ENCODE measurements around the gene VEPH1.

VEPH1 gene

GRCh38 chr3:157423337-157423736, 79.9 kb downstream of the VEPH1 start:
- DNase-seq, result no peak

GRCh38 chr3:157420606-157421130, 82.5 kb downstream of the VEPH1 start:
- no peak for DNase-seq

- no peak for DNase-seq
Observed at GRCh38 chr3:157418104-157418503, 85.1 kb downstream of the VEPH1 start.

DNA sequence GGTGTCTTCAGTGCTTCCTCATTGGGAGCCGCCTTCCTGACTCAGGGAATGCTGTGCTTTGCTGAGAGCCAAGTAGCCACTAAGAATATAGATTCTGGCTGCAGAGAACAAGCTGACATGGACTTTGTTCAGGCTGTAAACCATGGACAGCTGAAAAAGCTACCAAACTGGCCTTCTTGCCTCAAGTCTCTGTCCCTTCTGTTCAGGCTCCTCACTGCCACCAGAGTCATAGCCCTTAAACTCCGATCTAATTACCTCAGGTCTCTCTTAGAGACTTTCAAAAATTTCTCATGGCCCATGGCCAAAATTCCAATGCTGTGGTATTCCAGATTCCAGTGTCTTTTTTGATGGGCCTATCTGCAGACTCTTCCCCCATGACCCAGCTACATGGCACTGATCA, 86.0 kb downstream of the VEPH1 start:
- DNase-seq, result no peak

- DNase-seq, result no peak
Observed at GRCh38 chr3:157416347-157417087, 86.7 kb downstream of the VEPH1 start.

DNA sequence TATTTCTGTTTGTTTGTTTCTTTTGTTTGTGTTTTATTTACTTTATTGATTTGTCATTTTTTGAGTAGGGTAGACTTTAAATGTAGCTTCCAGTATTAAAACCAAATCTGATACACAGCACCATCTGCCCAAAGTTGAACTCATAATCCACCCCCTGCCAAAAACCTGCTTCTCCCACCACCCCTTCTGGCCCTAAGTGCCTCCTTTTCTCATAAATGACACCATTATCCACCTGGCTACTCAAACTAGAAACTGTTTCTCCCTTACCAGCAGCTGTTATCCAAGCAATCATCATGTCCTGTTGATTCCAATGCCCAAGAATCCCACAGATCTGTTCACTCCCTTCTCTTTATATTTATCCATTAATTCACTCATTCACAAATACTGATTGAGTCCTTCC, 88.4 kb downstream of the VEPH1 start:
- DNase-seq, result no peak

DNA sequence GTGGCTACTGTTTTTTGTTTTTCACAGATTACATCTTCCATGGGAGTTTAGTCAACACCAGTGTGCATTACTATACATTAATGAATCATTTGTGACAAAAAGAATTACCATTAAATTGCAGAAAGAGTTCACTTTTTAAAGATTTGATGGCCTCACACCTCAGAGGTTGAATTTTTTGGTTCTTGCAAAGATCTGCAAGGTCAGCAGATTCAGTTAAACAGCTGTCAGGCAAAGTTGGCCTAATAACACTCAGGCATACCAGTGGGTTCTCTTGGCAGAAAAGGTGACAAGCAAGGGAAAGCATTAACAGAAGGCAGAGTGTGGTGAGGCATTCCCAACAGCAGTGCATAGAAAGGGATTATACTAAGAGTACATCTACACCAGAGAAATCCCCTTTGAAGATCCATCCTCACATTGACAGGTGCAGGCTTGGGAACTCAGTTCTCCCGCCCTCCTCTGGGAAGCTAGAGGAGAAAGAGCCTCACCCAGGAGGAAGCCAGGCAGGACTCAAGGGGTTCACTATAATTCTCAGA, 90.8 kb downstream of the VEPH1 start:
- no peak for DNase-seq

GRCh38 chr3:157410945-157411344, 92.3 kb downstream of the VEPH1 start:
- DNase-seq, result no peak

- no peak for DNase-seq
Observed at GRCh38 chr3:157409516-157409915, 93.7 kb downstream of the VEPH1 start.

DNA sequence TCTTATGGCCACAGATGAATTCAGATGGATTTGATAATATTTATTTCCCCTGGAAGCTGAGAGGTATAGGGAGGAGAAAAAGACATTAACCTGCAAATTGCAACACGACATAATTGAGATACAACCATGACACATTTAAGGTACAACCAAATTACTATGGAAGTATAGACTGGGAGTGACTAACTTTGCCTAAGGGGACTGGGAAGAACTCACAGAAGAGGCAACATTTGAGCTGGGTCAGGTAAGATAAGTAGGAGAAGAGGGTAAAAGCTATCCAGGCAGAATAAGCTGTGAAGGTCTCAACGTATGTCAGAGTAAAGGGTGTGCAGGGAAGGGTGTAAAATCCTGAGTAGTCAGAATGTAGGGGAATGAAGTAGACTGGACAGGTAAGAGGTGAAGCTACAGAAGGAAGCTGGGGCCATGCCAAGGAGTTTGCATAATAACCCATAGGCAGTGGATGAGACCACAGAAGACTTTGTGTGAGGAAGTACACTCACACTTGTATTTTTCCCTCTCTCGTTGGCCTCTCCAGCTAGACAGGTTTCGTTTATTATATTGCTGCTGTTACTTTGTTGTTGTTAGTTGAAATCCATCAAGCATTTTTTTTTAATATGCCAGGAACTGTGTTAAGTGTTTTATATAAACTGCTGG, 94.6 kb downstream of the VEPH1 start:
- no peak for DNase-seq

- DNase-seq, result no peak
Observed at GRCh38 chr3:157407769-157408168, 95.4 kb downstream of the VEPH1 start.

DNA sequence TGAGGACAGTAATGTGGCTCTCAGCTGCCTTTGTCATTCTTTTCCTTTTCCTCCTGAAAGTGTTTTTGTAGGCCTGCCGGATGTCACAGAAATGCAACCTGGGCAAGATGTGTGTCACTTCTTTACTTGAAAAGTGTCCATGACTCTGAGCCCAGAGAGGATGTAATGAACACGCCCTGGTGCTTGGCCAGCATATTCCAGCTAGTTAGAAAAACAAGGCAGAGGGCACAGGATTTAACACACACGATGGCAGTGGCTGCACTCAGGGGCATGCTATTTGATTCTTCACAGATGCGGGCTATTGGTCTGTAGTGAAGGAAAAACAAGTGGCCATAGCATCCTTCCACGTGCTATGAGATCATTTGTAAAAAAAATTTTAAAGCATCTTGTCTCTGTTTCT, 96.8 kb downstream of the VEPH1 start:
- DNase-seq, result no peak

DNA sequence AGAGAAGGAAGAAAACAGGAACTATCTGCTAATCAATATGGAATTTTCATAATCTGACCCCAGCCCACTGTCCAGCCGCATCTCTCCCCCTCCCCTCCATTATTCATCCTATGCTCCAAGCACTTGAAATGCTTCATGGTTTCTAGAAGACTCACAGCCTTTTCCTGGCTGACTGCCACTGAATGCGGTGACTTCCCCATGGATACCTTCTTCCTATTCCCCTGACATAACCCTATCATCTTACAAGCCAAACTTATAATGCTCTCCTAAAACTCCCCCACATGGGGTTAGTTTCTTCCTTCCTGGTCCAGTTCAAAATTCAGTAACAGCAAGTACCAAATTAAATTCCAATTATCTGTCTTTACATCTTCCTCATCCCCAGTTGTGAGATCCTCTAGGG, 97.8 kb downstream of the VEPH1 start:
- no peak for DNase-seq

DNA sequence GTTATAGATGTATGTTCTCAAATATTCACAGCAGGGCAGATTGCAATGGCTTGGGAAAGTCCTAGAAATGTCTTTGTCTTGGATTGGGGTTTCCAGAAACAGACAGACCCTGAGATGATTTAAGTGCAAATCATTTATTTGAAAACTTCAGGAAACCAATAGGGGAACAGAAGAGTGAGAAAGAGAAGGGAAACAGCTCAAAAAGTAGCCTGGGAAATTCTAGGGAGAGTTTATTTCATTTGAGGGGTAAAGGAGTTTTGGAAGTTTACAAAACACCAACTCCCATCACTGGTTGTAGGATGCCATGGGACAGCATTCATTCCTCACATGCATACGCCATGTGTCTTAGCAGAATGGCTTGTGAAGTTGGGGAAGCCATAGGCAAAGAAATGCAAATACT, 98.8 kb downstream of the VEPH1 start:
- DNase-seq, result no peak

- DNase-seq, result no peak
Observed at GRCh38 chr3:157398598-157398997, 104.6 kb downstream of the VEPH1 start.

DNA sequence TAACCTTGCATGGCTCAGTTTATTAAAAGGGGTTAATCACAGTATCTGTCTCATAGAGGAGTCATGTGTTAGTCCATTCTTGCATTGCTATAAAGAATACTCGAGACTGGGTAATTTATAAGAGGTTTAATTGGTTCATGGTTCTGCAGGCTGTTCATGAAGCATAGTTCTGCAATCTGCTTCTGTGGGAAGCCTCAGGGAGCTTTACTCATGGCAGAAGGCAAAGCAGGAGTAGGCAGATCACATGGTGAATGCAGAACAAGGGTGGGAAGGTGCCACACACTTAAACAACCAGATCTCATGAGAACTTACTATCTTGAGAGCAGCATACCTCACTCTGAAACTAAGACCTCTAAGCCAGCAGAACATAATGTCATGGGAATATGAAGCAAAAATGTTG, 108.8 kb downstream of the VEPH1 start:
- DNase-seq, result no peak

GRCh38 chr3:157393113-157393512, 110.1 kb downstream of the VEPH1 start:
- DNase-seq, result no peak

DNA sequence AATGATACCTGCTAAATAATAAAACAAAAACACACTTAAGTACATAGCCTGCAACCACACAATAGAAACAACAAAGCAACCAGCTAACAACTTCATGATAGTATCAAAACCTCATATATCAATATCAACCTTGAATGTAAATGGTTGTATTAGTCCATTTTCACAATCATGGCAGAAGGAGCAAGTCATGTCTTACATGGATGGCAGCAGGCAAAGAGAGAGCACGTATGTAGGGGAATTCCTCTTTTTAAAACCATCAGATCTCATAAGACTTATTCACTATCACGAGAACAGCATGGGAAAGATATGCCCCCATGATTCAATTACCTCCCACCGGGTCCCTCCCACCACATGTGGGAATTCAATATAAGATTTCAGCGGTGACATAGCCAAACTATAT, 111.1 kb downstream of the VEPH1 start:
- no peak for DNase-seq

GRCh38 chr3:157390713-157391515, 112.3 kb downstream of the VEPH1 start:
- no peak for DNase-seq

GRCh38 chr3:157388976-157389375, 114.2 kb downstream of the VEPH1 start:
- DNase-seq, result no peak

DNA sequence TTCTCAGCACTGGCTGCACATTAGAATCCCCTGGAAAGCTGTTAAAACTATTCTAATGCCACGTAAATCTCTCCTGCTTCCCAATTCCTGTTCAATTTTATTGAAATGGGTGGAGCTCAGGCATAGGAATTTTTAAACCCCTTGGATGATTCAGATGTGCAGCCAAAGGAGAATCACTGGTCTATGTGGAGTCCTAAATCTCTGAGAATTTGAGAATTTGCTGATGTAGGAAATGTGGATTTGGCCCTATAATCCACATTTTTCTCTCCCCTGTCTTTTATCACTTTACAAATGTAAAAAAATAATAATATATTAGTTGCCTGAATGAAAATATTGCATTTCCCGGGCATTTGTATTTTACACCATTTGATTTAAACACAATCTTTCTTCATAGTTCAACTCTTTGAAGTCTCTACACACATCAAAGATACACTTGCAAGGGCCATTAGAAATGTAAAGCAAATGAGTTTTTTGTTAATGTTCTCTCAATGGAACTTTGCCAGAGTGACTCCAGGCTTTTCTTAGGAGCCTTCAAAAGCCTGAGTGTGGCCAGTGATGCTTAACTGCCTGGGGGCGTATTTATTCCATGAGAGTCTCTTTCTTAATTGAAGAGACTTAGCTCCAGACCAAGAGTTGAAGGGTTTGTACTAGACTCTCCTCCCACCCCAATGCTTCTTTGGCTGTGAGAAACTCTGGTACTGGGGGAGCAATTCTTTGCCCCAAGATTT, 115.3 kb downstream of the VEPH1 start:
- DNase-seq, result no peak

DNA sequence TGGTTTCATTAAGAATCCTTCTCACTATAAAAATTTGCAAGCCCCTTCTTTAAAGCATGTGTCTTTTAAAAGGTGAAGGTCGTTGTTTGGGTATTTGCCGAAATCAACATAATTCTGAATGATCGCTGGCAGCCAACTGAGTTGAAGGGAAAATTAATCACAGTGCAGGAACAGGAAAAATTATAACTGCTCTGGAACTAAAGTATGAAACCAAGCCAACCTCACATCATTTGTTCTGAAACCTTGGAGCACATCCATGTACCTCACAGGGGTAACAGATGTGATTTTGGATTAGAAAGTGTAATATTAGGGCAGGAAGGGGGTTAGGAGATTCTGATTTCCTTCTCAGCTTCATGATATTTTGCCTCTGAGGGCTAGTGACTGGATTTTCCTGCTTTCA, 118.7 kb downstream of the VEPH1 start:
- DNase-seq, result no peak

DNA sequence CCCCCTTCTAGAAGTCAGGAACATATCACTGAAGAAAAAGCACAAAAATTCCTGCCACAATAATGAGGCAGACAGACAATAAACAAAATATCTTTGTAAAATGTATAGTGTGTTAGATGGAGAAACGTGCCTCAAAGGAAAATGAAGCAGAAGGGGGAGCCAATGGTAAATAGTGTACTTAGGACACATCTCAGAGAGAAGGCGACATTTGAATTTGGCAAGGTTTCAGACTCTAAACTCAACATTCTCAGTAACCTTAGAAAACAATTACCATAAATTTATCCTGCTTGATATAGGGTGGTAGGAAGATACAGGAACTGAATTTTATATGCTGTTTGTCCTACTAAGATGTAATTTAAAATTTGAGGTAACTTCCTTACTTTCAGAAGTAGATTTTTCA, 119.2 kb downstream of the VEPH1 start:
- no peak for DNase-seq

Measured in CD4-positive, alpha-beta T cell treated with Interferon alpha-2 for 1 hour (primary cell).